Measurements from ENCODE around the gene INSIG1.

INSIG1 gene

DNA sequence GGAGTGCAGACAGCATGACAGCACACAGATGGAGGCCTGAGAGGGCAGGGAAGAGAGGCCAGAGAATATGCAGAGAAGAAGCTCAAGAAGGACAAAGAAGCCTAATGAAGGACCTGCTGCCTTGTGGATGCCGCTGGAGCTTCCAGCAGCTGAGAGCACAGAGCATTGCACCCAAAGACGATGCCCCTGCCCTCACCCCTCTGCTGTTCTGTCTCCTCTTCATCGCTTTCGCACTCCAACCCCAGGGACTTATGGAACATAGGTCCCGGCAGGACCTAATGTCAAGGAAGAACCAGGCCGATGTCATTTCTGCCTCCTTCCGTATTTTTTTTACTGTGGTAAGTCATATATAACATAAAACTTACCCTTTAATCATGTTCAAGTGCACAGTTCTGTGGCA is 12.3 kb upstream of the INSIG1 start:
- Histone ChIP-seq H2BK5ac (ENCODE audit: low read length) (no peak overlapping the region), H4K8ac (ENCODE audit: low read depth, low read length) (no peak overlapping the region), H3K27me3 (ENCODE audit: control insufficient read depth in 3 of 3, insufficient read depth in 3 of 3, low read depth in 1 of 3, low read length in 3 of 3) (peaks cover 0 to 22% (median 0%) of the 10 kb centered on the region in 3 experiments), H3K14ac (ENCODE audit: low read length) (no peak overlapping the region), H3K23ac (ENCODE audit: low read depth, low read length, poor library complexity) (no peak overlapping the region), H2AFZ (ENCODE audit: low read length) (no peak overlapping the region), H2BK12ac (ENCODE audit: low read length) (no peak overlapping the region), H3K18ac (ENCODE audit: low read length) (no peak overlapping the region), H3K4me3 (ENCODE audit: low read length in 2 of 2) (no peak overlapping the region), H2AK5ac (ENCODE audit: low read depth, low read length) (no peak overlapping the region), H3K27ac (replicated peaks; ENCODE audit: low read length) (no peak overlapping the region), H4K91ac (ENCODE audit: low read depth, low read length, poor library complexity) (no peak overlapping the region), H3K9ac (ENCODE audit: low read depth, low read length, poor library complexity) (no peak overlapping the region), H3K9me3 (replicated peaks in 1 of 2; ENCODE audit: control insufficient read depth in 2 of 2, insufficient read depth in 1 of 2, low read depth in 1 of 2, low read length in 2 of 2) (peaks cover 0 to 6% of the 10 kb centered on the region in 2 donors), H3K36me3 (replicated peaks in 1 of 2; ENCODE audit: control insufficient read depth in 2 of 2, insufficient read depth in 2 of 2, low read length in 2 of 2) (no peaks in the 10 kb centered on the region), H2BK120ac (ENCODE audit: low read depth, low read length) (no peak overlapping the region), H3K79me1 (ENCODE audit: low read depth, low read length) (no peaks in the 10 kb centered on the region), H3K4ac (ENCODE audit: low read length) (no peak overlapping the region), H3K4me1 (ENCODE audit: control insufficient read depth in 2 of 2, insufficient read depth in 1 of 2, low read depth in 1 of 2, low read length in 2 of 2) (peaks cover 0 to under 1% of the 10 kb centered on the region in 2 donors), H3K4me2 (ENCODE audit: insufficient read depth, low read length, poor library complexity, severe bottlenecking) (no peak overlapping the region), H2BK15ac (ENCODE audit: low read length) (no peak overlapping the region)
- DNase-seq (ENCODE audit: low spot score): no peak
- WGBS, 2 donors (ENCODE audit: extremely low coverage in 2 of 2, insufficient read length in 2 of 2, insufficient replicate concordance in 1 of 2): no CpG with 5 or more reads among the region's 7 CpGs

DNA sequence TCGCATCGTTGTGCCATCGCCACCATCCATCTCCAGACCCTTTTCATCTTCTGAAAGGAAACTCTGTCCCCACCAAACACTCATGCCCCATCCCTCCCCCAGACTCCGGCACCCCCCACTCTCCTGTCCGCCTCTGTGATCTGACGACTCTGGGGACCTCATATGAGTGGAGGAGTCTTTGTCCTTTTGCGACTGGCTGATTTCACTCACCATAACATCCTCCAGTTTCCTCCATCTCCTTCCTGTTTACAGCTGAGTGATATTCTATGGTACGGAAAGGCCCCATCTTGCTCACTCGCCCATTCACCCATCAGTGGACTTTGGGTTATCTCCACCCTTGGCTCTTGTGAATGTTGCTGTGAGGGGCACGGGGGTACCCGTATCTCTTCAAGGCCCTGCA is 11.8 kb upstream of the INSIG1 start:
- H3K79me1 ChIP-seq (ENCODE audit: low read depth, low read length): no peaks in the 10 kb centered on the region
- no peak overlapping the region for H3K4me2 ChIP-seq (ENCODE audit: insufficient read depth, low read length, poor library complexity, severe bottlenecking)
- H2AK5ac ChIP-seq (ENCODE audit: low read depth, low read length): no peak overlapping the region
- no peak overlapping the region for H2AFZ ChIP-seq (ENCODE audit: low read length)
- no peak overlapping the region for H3K9ac ChIP-seq (ENCODE audit: low read depth, low read length, poor library complexity)
- H2BK12ac ChIP-seq (ENCODE audit: low read length): no peak overlapping the region
- H3K4ac ChIP-seq (ENCODE audit: low read length): no peak overlapping the region
- H3K14ac ChIP-seq (ENCODE audit: low read length): no peak overlapping the region
- no CpG with 5 or more reads among the region's 11 CpGs for WGBS, 2 donors (ENCODE audit: extremely low coverage in 2 of 2, insufficient read length in 2 of 2, insufficient replicate concordance in 1 of 2)
- H3K4me3 ChIP-seq (ENCODE audit: low read length in 2 of 2): no peak overlapping the region
- no peak overlapping the region for H2BK15ac ChIP-seq (ENCODE audit: low read length)
- no peak overlapping the region for H2BK5ac ChIP-seq (ENCODE audit: low read length)
- H3K18ac ChIP-seq (ENCODE audit: low read length): no peak overlapping the region
- H2BK120ac ChIP-seq (ENCODE audit: low read depth, low read length): no peak overlapping the region
- peaks cover 0 to 20% (median 0%) of the 10 kb centered on the region in 3 experiments for H3K27me3 ChIP-seq (ENCODE audit: control insufficient read depth in 3 of 3, insufficient read depth in 3 of 3, low read depth in 1 of 3, low read length in 3 of 3)
- no peaks in the 10 kb centered on the region for H3K4me1 ChIP-seq (ENCODE audit: control insufficient read depth in 2 of 2, insufficient read depth in 1 of 2, low read depth in 1 of 2, low read length in 2 of 2)
- H3K9me3 ChIP-seq (replicated peaks in 1 of 2; ENCODE audit: control insufficient read depth in 2 of 2, insufficient read depth in 1 of 2, low read depth in 1 of 2, low read length in 2 of 2): peaks cover 0 to 6% of the 10 kb centered on the region in 2 donors
- DNase-seq (ENCODE audit: low spot score): no peak
- H3K27ac ChIP-seq (replicated peaks; ENCODE audit: low read length): no peak overlapping the region
- no peak overlapping the region for H3K23ac ChIP-seq (ENCODE audit: low read depth, low read length, poor library complexity)
- H4K8ac ChIP-seq (ENCODE audit: low read depth, low read length): no peak overlapping the region
- no peak overlapping the region for H4K91ac ChIP-seq (ENCODE audit: low read depth, low read length, poor library complexity)
- no peaks in the 10 kb centered on the region for H3K36me3 ChIP-seq (replicated peaks in 1 of 2; ENCODE audit: control insufficient read depth in 2 of 2, insufficient read depth in 2 of 2, low read length in 2 of 2)

DNA sequence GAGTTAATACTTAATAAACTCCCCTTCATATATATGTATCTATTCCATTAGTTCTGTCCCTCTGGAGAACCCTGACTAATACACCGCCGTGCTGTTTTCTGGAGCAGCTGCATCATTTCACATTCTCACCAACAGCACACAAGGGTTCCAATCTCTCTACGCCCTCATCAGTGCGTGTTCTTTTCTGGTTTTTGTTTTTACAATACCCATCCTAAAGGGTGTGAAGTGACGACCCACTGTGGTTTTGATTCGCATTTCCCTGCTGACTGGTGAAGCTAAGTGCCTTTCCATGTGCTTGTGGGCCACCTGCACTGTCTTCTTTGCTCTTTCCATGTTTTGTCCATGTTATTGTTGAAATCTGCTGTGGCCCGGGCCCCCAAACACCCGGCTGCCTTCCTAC is 11.0 kb upstream of the INSIG1 start:
- Histone ChIP-seq H4K91ac (ENCODE audit: low read depth, low read length, poor library complexity) (no peak overlapping the region), H3K27ac (replicated peaks; ENCODE audit: low read length) (no peak overlapping the region), H2BK5ac (ENCODE audit: low read length) (no peak overlapping the region), H3K4me1 (ENCODE audit: control insufficient read depth in 2 of 2, insufficient read depth in 1 of 2, low read depth in 1 of 2, low read length in 2 of 2) (no peaks in the 10 kb centered on the region), H3K27me3 (ENCODE audit: control insufficient read depth in 3 of 3, insufficient read depth in 3 of 3, low read depth in 1 of 3, low read length in 3 of 3) (peaks cover 0 to 15% (median 0%) of the 10 kb centered on the region in 3 experiments), H3K79me1 (ENCODE audit: low read depth, low read length) (no peaks in the 10 kb centered on the region), H3K9me3 (replicated peaks in 1 of 2; ENCODE audit: control insufficient read depth in 2 of 2, insufficient read depth in 1 of 2, low read depth in 1 of 2, low read length in 2 of 2) (peaks cover 0 to 6% of the 10 kb centered on the region in 2 donors), H3K14ac (ENCODE audit: low read length) (no peak overlapping the region), H2BK15ac (ENCODE audit: low read length) (peak overlapping the region; percentile 73), H3K4me2 (ENCODE audit: insufficient read depth, low read length, poor library complexity, severe bottlenecking) (no peak overlapping the region), H2BK120ac (ENCODE audit: low read depth, low read length) (no peak overlapping the region), H3K4ac (ENCODE audit: low read length) (no peak overlapping the region), H3K23ac (ENCODE audit: low read depth, low read length, poor library complexity) (no peak overlapping the region), H3K36me3 (replicated peaks in 1 of 2; ENCODE audit: control insufficient read depth in 2 of 2, insufficient read depth in 2 of 2, low read length in 2 of 2) (no peaks in the 10 kb centered on the region), H2BK12ac (ENCODE audit: low read length) (no peak overlapping the region), H2AK5ac (ENCODE audit: low read depth, low read length) (peak overlapping the region; percentile 87), H3K9ac (ENCODE audit: low read depth, low read length, poor library complexity) (no peak overlapping the region), H3K18ac (ENCODE audit: low read length) (no peak overlapping the region), H3K4me3 (ENCODE audit: low read length in 2 of 2) (no peak overlapping the region), H2AFZ (ENCODE audit: low read length) (no peak overlapping the region), H4K8ac (ENCODE audit: low read depth, low read length) (peak overlapping the region; percentile 67)
- DNase-seq (ENCODE audit: low spot score): no peak
- no CpG with 5 or more reads among the region's 8 CpGs for WGBS, 2 donors (ENCODE audit: extremely low coverage in 2 of 2, insufficient read length in 2 of 2, insufficient replicate concordance in 1 of 2)

DNA sequence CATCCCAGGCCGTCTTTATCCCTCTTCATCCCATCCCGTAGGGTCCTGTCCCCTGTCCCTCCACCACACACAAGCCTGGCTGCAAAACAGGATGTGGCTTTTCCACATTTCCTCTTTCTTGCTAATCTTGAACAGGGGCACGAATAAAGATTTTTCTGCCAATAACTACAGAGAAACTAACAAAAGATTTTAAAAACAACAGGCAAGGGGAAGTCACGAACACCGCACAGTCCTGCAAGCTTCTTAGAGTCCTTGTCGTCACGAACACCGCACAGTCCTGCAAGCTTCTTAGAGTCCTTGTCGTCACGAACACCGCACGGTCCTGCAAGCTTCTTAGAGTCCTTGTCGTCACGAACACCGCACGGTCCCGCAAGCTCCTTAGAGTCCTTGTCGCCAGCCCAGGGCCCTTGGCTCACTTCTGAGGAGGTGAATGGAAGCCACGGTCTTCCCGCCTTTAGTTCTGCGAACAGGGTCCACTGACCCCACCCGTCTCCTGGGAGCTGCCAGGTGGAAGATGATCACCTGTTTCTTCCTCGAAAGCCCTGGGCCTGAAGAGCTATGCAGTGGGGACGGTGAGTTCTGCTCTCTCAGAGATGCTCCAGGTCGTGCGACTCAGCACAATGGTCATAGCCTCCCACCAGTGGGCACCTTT is 10.3 kb upstream of the INSIG1 start:
- Histone ChIP-seq H3K9me3 (replicated peaks in 1 of 2; ENCODE audit: control insufficient read depth in 2 of 2, insufficient read depth in 1 of 2, low read depth in 1 of 2, low read length in 2 of 2) (peaks cover 0 to 6% of the 10 kb centered on the region in 2 donors), H4K8ac (ENCODE audit: low read depth, low read length) (peak overlapping the region; percentile 67), H2BK12ac (ENCODE audit: low read length) (peak overlapping the region; percentile 65), H3K4me3 (ENCODE audit: low read length in 2 of 2) (no peak overlapping the region), H3K4me2 (ENCODE audit: insufficient read depth, low read length, poor library complexity, severe bottlenecking) (no peak overlapping the region), H2BK120ac (ENCODE audit: low read depth, low read length) (no peak overlapping the region), H3K36me3 (replicated peaks in 1 of 2; ENCODE audit: control insufficient read depth in 2 of 2, insufficient read depth in 2 of 2, low read length in 2 of 2) (no peaks in the 10 kb centered on the region), H2AK5ac (ENCODE audit: low read depth, low read length) (peak overlapping the region; percentile 87), H3K4me1 (ENCODE audit: control insufficient read depth in 2 of 2, insufficient read depth in 1 of 2, low read depth in 1 of 2, low read length in 2 of 2) (no peaks in the 10 kb centered on the region), H3K27ac (replicated peaks; ENCODE audit: low read length) (no peak overlapping the region), H2BK5ac (ENCODE audit: low read length) (no peak overlapping the region), H3K9ac (ENCODE audit: low read depth, low read length, poor library complexity) (no peak overlapping the region), H3K79me1 (ENCODE audit: low read depth, low read length) (no peaks in the 10 kb centered on the region), H3K27me3 (ENCODE audit: control insufficient read depth in 3 of 3, insufficient read depth in 3 of 3, low read depth in 1 of 3, low read length in 3 of 3) (peaks cover 0 to 15% (median 0%) of the 10 kb centered on the region in 3 experiments), H2BK15ac (ENCODE audit: low read length) (peak overlapping the region; percentile 73), H2AFZ (ENCODE audit: low read length) (no peak overlapping the region), H3K18ac (ENCODE audit: low read length) (peak overlapping the region; percentile 65), H4K91ac (ENCODE audit: low read depth, low read length, poor library complexity) (no peak overlapping the region), H3K23ac (ENCODE audit: low read depth, low read length, poor library complexity) (no peak overlapping the region), H3K4ac (ENCODE audit: low read length) (no peak overlapping the region), H3K14ac (ENCODE audit: low read length) (no peak overlapping the region)
- no CpG with 5 or more reads among the region's 26 CpGs for WGBS, 2 donors (ENCODE audit: extremely low coverage in 2 of 2, insufficient read length in 2 of 2, insufficient replicate concordance in 1 of 2)
- DNase-seq (ENCODE audit: low spot score): no peak

All from neuronal stem cell (in vitro differentiated cells).